ENCODE results near the gene PRDM7.
"Not testable (repeated sequence)": the region's sequence is repeated elsewhere in the genome, so short reads cannot be mapped to it uniquely, and the experiment has no call there.

DNA sequence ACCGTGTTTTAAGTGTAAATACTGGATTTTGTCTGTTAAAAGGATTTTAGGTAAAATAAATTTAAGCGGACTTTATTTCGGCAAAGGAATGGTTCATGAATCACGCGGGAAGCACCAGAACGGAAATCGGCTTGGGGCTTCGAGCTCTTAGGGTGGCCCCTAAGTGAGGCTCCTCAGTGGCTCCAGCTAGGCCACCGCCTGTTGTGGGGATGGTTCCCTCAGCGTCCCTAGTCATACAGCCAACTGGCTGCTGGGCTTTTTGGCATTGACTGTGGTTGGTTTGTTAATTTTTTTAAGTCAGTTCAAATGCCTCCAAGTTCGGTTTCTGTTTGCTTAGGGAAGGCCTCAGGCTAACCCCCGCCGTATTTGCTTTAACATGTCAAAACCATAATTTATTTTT lies 29.9 kb upstream of the PRDM7 start:
- TF ChIP-seq, protein P1, sequence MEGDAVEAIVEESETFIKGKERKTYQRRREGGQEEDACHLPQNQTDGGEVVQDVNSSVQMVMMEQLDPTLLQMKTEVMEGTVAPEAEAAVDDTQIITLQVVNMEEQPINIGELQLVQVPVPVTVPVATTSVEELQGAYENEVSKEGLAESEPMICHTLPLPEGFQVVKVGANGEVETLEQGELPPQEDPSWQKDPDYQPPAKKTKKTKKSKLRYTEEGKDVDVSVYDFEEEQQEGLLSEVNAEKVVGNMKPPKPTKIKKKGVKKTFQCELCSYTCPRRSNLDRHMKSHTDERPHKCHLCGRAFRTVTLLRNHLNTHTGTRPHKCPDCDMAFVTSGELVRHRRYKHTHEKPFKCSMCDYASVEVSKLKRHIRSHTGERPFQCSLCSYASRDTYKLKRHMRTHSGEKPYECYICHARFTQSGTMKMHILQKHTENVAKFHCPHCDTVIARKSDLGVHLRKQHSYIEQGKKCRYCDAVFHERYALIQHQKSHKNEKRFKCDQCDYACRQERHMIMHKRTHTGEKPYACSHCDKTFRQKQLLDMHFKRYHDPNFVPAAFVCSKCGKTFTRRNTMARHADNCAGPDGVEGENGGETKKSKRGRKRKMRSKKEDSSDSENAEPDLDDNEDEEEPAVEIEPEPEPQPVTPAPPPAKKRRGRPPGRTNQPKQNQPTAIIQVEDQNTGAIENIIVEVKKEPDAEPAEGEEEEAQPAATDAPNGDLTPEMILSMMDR (IDR thresholded peaks at IDR 0.05; ENCODE audit: insufficient read depth, low read depth, low read length), result not testable (repeated sequence)
- TF ChIP-seq EZH2 (IDR thresholded peaks at IDR 0.05; ENCODE audit: insufficient read depth, low read length), result not testable (repeated sequence)
